Left ventricle myocardium inferior (tissue), 1 donor: ENCODE results near the gene CGRRF1. TPM values are rescaled to one million over a fixed set of nuclear protein-coding genes. Genes with fewer than 3 reads are reported as not detected.

Source experiments
- DNase-seq: peaks from one replicate; pipeline ENCODE4 v3.0.0-alpha.2; 2020
- H3K27ac ChIP-seq: fragments of 200-600 bp; replicated peaks from 2 replicates; pipeline ENCODE4 v1.8.0; 2021
- H3K27me3 ChIP-seq: fragments of 200-600 bp; 2 replicates; pipeline ENCODE4 v1.8.0; 2021; ENCODE audit warnings: low read depth
- H3K36me3 ChIP-seq: fragments of 200-600 bp; 2 replicates; pipeline ENCODE4 v1.8.0; 2021
- H3K4me1 ChIP-seq: fragments of 200-600 bp; 2 replicates; pipeline ENCODE4 v1.8.0; 2021
- H3K4me3 ChIP-seq: fragments of 200-600 bp; 2 replicates; pipeline ENCODE4 v1.8.0; 2021; ENCODE audit warnings: mild to moderate bottlenecking, moderate library complexity
- H3K9me3 ChIP-seq: fragments of 200-600 bp; replicated peaks from 2 replicates; pipeline ENCODE4 v1.8.0; 2021
- CTCF ChIP-seq: fragments of 200-600 bp; IDR thresholded peaks from 2 replicates; pipeline ENCODE4 v1.8.0; 2021; ENCODE audit warnings: antibody characterized with exemption, mild to moderate bottlenecking, borderline replicate concordance
- intact Hi-C: fragments of 100-400 bp; cut with micrococcal nuclease; formaldehyde crosslinking; loops from one replicate; pipeline ENCODE4 v1.11.0; 2022
- total RNA-seq: library from RNA; stranded (reverse); fragmentation: NEBNext Ultra II Directional; extraction: Animal tissue kit (Norgen Biotek cat#: 25700); gene quantifications from one replicate; pipeline ENCODE4 v1.2.1, GENCODE V29; 2021
- donor health status: DM: no; HTN: yes; CAD: no; lungs with severe emphysema.

CGRRF1 gene
- total RNA-seq, 1 donor from 2014 or later = 21.3 TPM

DNA sequence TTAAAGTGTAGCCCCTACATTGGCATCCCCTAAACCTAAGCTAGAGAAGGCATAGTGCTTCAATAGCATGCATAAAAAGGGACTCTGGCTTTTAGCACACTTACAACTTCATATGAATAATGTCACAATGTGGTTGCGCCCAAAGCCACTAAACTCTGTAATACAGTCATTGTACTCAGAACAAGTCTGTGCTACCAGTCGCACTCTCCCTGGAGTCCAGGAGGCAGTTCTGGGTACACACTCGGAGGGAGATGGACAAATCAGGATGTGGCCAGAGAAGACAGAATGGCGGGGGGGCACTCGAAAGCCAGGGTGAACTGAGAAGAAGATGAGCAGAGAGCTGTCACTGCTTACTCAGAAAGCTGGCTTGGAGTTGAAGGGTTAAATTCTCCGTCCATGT, 67.8 kb downstream of the CGRRF1 start:
- Histone ChIP-seq H3K4me1 (peaks cover 98% of the 10 kb centered on the region), H3K27ac (peak overlapping the region; percentile 14), H3K27me3 (no peaks in the 10 kb centered on the region), H3K4me3 (no peak overlapping the region), H3K9me3 (peaks cover 6% of the 10 kb centered on the region), H3K36me3 (peaks cover 12% of the 10 kb centered on the region)
- no peak for DNase-seq
- TF ChIP-seq CTCF = no peak
- intact Hi-C loops = no loop called here

DNA sequence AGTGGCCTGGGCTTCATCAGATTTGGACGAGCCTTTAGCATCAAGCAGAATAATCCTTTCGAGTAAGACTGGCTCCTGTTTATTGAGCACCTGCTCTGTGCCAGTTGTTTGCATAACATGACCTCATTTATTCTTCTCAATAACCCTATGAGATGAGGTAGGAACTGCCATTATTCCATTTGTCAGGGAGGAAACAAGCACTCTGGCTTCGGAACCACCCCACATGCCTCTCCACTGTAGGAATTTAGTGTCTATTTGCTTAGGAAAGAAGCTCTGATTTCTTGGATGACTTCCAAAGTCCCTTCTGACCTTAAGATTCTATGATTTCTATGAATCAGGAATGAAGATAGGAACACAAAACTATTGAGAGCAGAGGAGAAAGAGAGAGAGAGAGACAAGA, 68.3 kb downstream of the CGRRF1 start:
- no peak for TF ChIP-seq CTCF
- Histone ChIP-seq H3K4me3 (no peak overlapping the region), H3K36me3 (peaks cover 7% of the 10 kb centered on the region), H3K4me1 (peaks cover 98% of the 10 kb centered on the region), H3K9me3 (peaks cover under 1% of the 10 kb centered on the region), H3K27me3 (no peaks in the 10 kb centered on the region), H3K27ac (peak overlapping the region; percentile 14)
- no peak for DNase-seq
- intact Hi-C loops = no loop called here

GRCh38 chr14:54579621-54580020, 69.9 kb downstream of the CGRRF1 start:
- H3K27me3 ChIP-seq = no peaks in the 10 kb centered on the region
- peak overlapping the region; percentile 9 for H3K27ac ChIP-seq
- no peak for DNase-seq
- no peak overlapping the region for H3K4me3 ChIP-seq
- no peak for TF ChIP-seq CTCF
- no peaks in the 10 kb centered on the region for H3K9me3 ChIP-seq
- peaks cover 98% of the 10 kb centered on the region for H3K4me1 ChIP-seq
- intact Hi-C loops = no loop called here
- H3K36me3 ChIP-seq = no peaks in the 10 kb centered on the region

GRCh38 chr14:54580933-54581332, 71.2 kb downstream of the CGRRF1 start:
- H3K4me1 ChIP-seq = peaks cover 86% of the 10 kb centered on the region
- no peak for DNase-seq
- H3K27me3 ChIP-seq = no peaks in the 10 kb centered on the region
- H3K36me3 ChIP-seq = no peaks in the 10 kb centered on the region
- intact Hi-C loops = no loop called here
- H3K27ac ChIP-seq = no peak overlapping the region
- no peaks in the 10 kb centered on the region for H3K9me3 ChIP-seq
- no peak for TF ChIP-seq CTCF
- H3K4me3 ChIP-seq = no peak overlapping the region

- Histone ChIP-seq H3K27ac (no peak overlapping the region), H3K36me3 (peaks cover 5% of the 10 kb centered on the region), H3K9me3 (peaks cover 9% of the 10 kb centered on the region), H3K4me3 (no peak overlapping the region), H3K27me3 (no peaks in the 10 kb centered on the region), H3K4me1 (peaks cover 72% of the 10 kb centered on the region)
- intact Hi-C loops = no loop called here
- TF ChIP-seq CTCF = no peak
- DNase-seq = no peak
These were observed 72.6 kb downstream of the CGRRF1 start for GRCh38 chr14:54582334-54582733.

DNA sequence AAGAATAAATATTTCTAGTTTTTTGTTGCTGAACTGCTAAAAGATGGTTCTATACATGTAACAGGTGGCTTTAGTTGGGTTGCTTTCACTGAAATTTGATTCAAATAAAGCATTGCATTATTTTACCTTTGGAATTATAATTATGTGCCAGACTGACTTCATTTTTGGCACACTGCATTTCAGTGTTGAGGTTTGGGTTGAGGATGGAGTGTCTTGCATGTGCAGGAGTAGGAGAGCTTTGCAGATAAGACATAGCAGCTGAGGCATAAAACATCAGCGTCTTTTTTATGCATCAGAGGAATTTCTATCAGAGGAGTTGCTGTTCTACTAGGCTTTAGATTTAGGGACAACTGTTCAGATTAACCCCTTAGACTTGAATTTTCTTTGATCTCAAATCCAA, 74.4 kb downstream of the CGRRF1 start:
- H3K27me3 ChIP-seq = no peaks in the 10 kb centered on the region
- no peak overlapping the region for H3K27ac ChIP-seq
- DNase-seq = no peak
- TF ChIP-seq CTCF = no peak
- H3K9me3 ChIP-seq = peaks cover 9% of the 10 kb centered on the region
- peaks cover 66% of the 10 kb centered on the region for H3K4me1 ChIP-seq
- peaks cover 5% of the 10 kb centered on the region for H3K36me3 ChIP-seq
- H3K4me3 ChIP-seq = no peak overlapping the region
- intact Hi-C loops = no loop called here
